ENCODE data around the gene ACTR8.
A peak's percentile ranks its signal among the peaks of the same experiment; 100 is the strongest.
"Not testable (repeated sequence)": the region's sequence is repeated elsewhere in the genome, so short reads cannot be mapped to it uniquely, and the experiment has no call there.

Gene ACTR8, protein sequence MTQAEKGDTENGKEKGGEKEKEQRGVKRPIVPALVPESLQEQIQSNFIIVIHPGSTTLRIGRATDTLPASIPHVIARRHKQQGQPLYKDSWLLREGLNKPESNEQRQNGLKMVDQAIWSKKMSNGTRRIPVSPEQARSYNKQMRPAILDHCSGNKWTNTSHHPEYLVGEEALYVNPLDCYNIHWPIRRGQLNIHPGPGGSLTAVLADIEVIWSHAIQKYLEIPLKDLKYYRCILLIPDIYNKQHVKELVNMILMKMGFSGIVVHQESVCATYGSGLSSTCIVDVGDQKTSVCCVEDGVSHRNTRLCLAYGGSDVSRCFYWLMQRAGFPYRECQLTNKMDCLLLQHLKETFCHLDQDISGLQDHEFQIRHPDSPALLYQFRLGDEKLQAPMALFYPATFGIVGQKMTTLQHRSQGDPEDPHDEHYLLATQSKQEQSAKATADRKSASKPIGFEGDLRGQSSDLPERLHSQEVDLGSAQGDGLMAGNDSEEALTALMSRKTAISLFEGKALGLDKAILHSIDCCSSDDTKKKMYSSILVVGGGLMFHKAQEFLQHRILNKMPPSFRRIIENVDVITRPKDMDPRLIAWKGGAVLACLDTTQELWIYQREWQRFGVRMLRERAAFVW

GRCh38 chr3:53881691-53882593 is at the start of gene ACTR8:
TSS of gene ACTR8 (minus strand) at chr3:53882152. CDS start at chr3:53882101, 51 bp downstream.
- Mint-ChIP-seq H3K36me3 (peaks cover 30 to 45% of the 10 kb centered on the region in 2 donors), H3K9me3 (no peaks in the 10 kb centered on the region), H3K4me1 (peaks cover 15 to 23% of the 10 kb centered on the region in 2 donors), H3K27ac (peak within 1 kb of the TSS; percentile 100), H3K27me3 (no peaks in the 10 kb centered on the region), H3K4me3 (peak within 1 kb of the TSS; percentile 89 to 99)
- peak; percentile 94 to 95 for ATAC-seq (replicated peaks)
- DNase-seq: peak; percentile 85

GRCh38 chr3:53927208-53927872 is 45.4 kb upstream of the ACTR8 start:
- not testable (repeated sequence) for H3K9me3 Mint-ChIP-seq; H3K36me3 Mint-ChIP-seq; H3K4me3 Mint-ChIP-seq; ATAC-seq (replicated peaks); DNase-seq; H3K27ac Mint-ChIP-seq; H3K4me1 Mint-ChIP-seq
- H3K27me3 Mint-ChIP-seq: peaks cover 11% of the 10 kb centered on the region in 2 donors

- peaks cover 0 to 5% of the 10 kb centered on the region in 2 donors for H3K36me3 Mint-ChIP-seq
- DNase-seq (no peak), ATAC-seq (replicated peaks) (peak; percentile 34 to 51)
- H3K9me3 Mint-ChIP-seq: peaks cover 6 to 8% of the 10 kb centered on the region in 2 donors
- peaks cover 25 to 29% of the 10 kb centered on the region in 2 donors for H3K27me3 Mint-ChIP-seq
- H3K4me3 Mint-ChIP-seq: no peak overlapping the region
- H3K27ac Mint-ChIP-seq: no peak overlapping the region
- no peaks in the 10 kb centered on the region for H3K4me1 Mint-ChIP-seq
Measured at GRCh38 chr3:53921296-53921695, 39.3 kb upstream of the ACTR8 start.

DNA sequence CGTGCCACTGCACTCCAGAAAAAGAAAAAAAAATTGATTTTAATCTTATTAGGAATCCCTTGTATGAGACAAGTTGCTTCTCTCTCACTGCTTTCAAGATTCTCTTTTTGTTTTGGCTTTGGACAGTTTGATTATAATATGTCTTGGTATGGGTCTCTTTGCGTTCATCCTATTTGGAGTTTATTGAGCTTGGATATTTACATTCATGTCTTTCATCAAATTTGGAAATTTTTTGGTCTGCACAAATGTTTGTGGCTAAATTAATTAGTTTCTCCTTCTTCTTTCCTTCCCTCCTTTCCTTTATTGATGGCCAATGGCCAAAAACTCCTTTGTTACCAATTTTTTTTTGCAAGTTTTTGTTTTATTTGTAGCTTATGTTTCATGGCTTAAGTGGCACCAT is 37.8 kb upstream of the ACTR8 start:
- Mint-ChIP-seq H3K36me3 (peaks cover 0 to 5% of the 10 kb centered on the region in 2 donors), H3K9me3 (peaks cover 6 to 8% of the 10 kb centered on the region in 2 donors), H3K27ac (no peak overlapping the region), H3K4me3 (no peak overlapping the region), H3K4me1 (no peaks in the 10 kb centered on the region), H3K27me3 (peaks cover 26 to 34% of the 10 kb centered on the region in 2 donors)
- ATAC-seq (replicated peaks) (no peak), DNase-seq (no peak)

DNA sequence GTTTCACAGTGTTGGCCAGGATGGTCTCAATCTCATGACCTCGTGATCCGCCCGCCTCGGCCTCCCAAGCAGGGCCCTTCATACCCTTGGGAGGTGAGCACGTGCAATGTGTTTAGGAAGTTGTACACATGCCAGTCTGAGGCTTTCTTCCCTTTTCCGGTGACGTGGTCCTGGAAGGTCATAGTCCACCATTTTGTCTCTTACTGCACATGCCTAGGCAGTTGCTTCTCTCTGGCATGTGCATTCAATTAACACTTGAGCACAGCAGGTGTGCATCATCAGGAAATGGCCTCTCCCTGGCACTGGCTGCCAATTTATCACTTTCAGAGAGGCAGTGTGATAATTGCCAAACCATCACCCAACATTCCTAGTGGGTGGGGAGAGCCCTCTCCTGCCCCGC is 31.4 kb upstream of the ACTR8 start:
- Mint-ChIP-seq H3K9me3 (peaks cover 0 to 1% of the 10 kb centered on the region in 2 donors), H3K27me3 (peaks cover 41 to 61% of the 10 kb centered on the region in 2 donors), H3K36me3 (no peaks in the 10 kb centered on the region), H3K27ac (no peak overlapping the region), H3K4me3 (no peak overlapping the region), H3K4me1 (peaks cover 0 to 1% of the 10 kb centered on the region in 2 donors)
- ATAC-seq (replicated peaks): no peak
- no peak for DNase-seq

GRCh38 chr3:53902711-53903110 is 20.8 kb upstream of the ACTR8 start:
- H3K27me3 Mint-ChIP-seq: peaks cover 44 to 65% of the 10 kb centered on the region in 2 donors
- H3K27ac Mint-ChIP-seq: no peak overlapping the region
- no peak overlapping the region for H3K4me3 Mint-ChIP-seq
- H3K9me3 Mint-ChIP-seq: peaks cover 6 to 8% of the 10 kb centered on the region in 2 donors
- DNase-seq (no peak), ATAC-seq (replicated peaks) (no peak)
- no peaks in the 10 kb centered on the region for H3K4me1 Mint-ChIP-seq
- no peaks in the 10 kb centered on the region for H3K36me3 Mint-ChIP-seq

- DNase-seq: no peak
- no peak for ATAC-seq (replicated peaks)
- no peak overlapping the region for H3K27ac Mint-ChIP-seq
- H3K9me3 Mint-ChIP-seq: peaks cover 6 to 7% of the 10 kb centered on the region in 2 donors
- H3K27me3 Mint-ChIP-seq: peaks cover 49 to 66% of the 10 kb centered on the region in 2 donors
- H3K36me3 Mint-ChIP-seq: no peaks in the 10 kb centered on the region
- no peaks in the 10 kb centered on the region for H3K4me1 Mint-ChIP-seq
- no peak overlapping the region for H3K4me3 Mint-ChIP-seq
Measured at GRCh38 chr3:53902067-53902466, 20.1 kb upstream of the ACTR8 start.

GRCh38 chr3:53900666-53901331 is 18.8 kb upstream of the ACTR8 start:
- no peak overlapping the region for H3K27ac Mint-ChIP-seq

GRCh38 chr3:53899750-53900149 is 17.8 kb upstream of the ACTR8 start:
- H3K27me3 Mint-ChIP-seq: peaks cover 30 to 43% of the 10 kb centered on the region in 2 donors
- no peaks in the 10 kb centered on the region for H3K9me3 Mint-ChIP-seq
- H3K36me3 Mint-ChIP-seq: no peaks in the 10 kb centered on the region
- H3K4me3 Mint-ChIP-seq: no peak overlapping the region
- ATAC-seq (replicated peaks) (no peak), DNase-seq (no peak)
- H3K4me1 Mint-ChIP-seq: no peaks in the 10 kb centered on the region
- H3K27ac Mint-ChIP-seq: no peak overlapping the region

More at GRCh38 chr3:53900666-53901331, 18.8 kb upstream of the ACTR8 start:
- DNase-seq (no peak), ATAC-seq (replicated peaks) (no peak)
- no peaks in the 10 kb centered on the region for H3K4me1 Mint-ChIP-seq
- H3K36me3 Mint-ChIP-seq: no peaks in the 10 kb centered on the region
- no peak overlapping the region for H3K4me3 Mint-ChIP-seq
- H3K9me3 Mint-ChIP-seq: peaks cover 0 to under 1% of the 10 kb centered on the region in 2 donors
- peaks cover 37 to 54% of the 10 kb centered on the region in 2 donors for H3K27me3 Mint-ChIP-seq

GRCh38 chr3:53892286-53892637 is 10.3 kb upstream of the ACTR8 start:
- H3K4me1 Mint-ChIP-seq: peaks cover 26 to 41% of the 10 kb centered on the region in 2 donors
- peaks cover 3 to 8% of the 10 kb centered on the region in 2 donors for H3K27me3 Mint-ChIP-seq
- peaks cover 21 to 37% of the 10 kb centered on the region in 2 donors for H3K36me3 Mint-ChIP-seq
- peak overlapping the region; percentile 99 for H3K27ac Mint-ChIP-seq
- ATAC-seq (replicated peaks) (no peak), DNase-seq (no peak)
- H3K9me3 Mint-ChIP-seq: peaks cover 5 to 6% of the 10 kb centered on the region in 2 donors
- peak overlapping the region; percentile 93 to 97 for H3K4me3 Mint-ChIP-seq

DNA sequence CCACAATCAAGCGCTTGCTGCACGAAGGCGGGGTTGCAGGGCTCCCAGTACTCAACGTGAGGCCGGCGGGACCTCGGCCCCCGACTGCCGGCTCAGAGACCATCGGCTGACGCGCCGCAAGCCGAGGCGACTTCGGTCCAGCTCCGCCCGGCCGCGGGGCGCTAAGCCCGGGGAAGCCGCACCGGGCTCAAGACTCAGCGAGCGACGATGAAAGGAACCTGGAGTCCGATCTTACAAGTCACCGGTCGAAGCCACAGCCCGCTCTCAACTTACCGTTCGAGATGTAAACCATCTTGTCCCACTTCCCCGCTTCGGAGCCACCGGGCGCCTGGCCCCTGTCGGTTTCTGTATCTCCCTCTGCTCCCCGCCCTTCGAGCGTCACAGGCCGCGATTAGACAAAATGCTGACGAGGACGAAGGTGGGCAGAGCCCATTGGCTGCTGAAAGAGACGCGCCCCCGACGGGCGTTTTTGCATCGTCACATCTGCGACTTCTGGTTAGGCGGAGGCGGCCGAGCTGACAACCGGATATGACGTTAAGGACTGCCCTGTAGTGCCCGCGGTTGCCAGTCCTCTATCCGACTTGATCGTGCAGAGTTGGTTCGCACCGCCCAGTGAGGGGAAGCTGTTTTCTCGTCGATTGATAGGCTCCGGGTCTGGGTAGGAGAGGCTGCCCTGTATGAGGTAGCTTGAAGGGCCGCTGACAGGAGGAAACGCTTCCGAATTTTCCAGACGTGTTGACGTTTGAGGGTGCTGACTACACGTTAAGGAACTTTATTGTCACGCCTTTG is 9.7 kb upstream of the ACTR8 start, which contains the start of gene SELENOK:
SELENOK (minus strand) TSS at position 363 of the 789 bp plus-strand sequence.
- DNase-seq (peak; percentile 99), ATAC-seq (replicated peaks) (peak; percentile 94 to 97)
- Mint-ChIP-seq H3K27ac (peak within 1 kb of the TSS; percentile 99), H3K36me3 (peaks cover 21 to 41% of the 10 kb centered on the region in 2 donors), H3K9me3 (peaks cover 5 to 6% of the 10 kb centered on the region in 2 donors), H3K4me3 (peak within 1 kb of the TSS; percentile 93 to 97), H3K27me3 (peaks cover 0 to 6% of the 10 kb centered on the region in 2 donors), H3K4me1 (peaks cover 26 to 45% of the 10 kb centered on the region in 2 donors)

DNA sequence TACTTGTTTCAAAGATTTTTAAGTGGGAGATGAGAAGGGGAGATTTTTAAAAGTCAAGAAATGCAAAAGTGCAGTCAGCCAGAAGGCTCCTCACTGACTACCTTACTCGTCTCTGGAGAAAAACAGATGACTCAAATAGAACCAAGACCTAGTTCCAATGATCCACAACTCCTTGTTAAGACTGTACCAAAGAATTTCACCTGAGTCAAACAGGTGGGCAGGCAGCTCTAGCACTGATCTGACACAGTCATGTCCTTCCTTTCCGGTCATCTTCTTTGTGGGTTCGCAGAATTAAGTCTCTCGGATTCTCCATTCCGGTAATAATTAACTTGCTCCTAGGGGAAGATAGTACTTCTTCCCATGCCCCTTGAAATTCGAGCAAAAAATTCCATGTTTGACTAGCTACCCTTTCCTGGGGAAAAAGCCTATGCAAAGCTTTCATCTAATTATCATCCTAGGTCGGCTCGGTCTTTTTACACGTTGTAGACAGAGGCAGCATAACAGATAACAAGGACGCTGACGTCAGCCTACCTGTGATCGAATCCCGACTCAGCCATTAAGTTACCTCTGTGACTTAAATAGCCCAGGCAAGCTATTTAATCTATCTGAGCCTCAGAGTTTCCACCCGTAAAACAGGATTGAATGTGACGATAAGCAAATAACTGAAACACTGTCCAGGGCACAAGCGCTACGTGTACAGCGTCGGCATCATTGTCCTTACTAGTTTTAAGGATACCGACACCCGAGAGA is 8.9 kb upstream of the ACTR8 start:
- peaks cover 25 to 45% of the 10 kb centered on the region in 2 donors for H3K36me3 Mint-ChIP-seq
- peak; percentile 5 for DNase-seq
- peaks cover 0 to 6% of the 10 kb centered on the region in 2 donors for H3K27me3 Mint-ChIP-seq
- peaks cover 5 to 6% of the 10 kb centered on the region in 2 donors for H3K9me3 Mint-ChIP-seq
- peak; percentile 12 to 28 for ATAC-seq (replicated peaks)
- peak overlapping the region; percentile 93 to 97 for H3K4me3 Mint-ChIP-seq
- peak overlapping the region; percentile 99 for H3K27ac Mint-ChIP-seq
- peaks cover 26 to 45% of the 10 kb centered on the region in 2 donors for H3K4me1 Mint-ChIP-seq

All from stimulated activated naive B cell treated with anti-CD40 and anti-IgM and Interleukin-4, amounts not matched to agents 10 μg/mL and 1 μg/mL and 100 μg/mL, for 72 hours (primary cell).